ENCODE results near the gene TIGD3.

GRCh38 chr11:65378928-65379638, 24.5 kb downstream of the TIGD3 start:
- TF ChIP-seq CTCF (IDR thresholded peaks at IDR 0.05) (no peak), POLR2A (IDR thresholded peaks at IDR 0.05) (no peak)

Measured in tibial nerve (tissue), 3 donors.